Measurements from ENCODE around the gene GLIS2. TPM values are rescaled to one million over a fixed set of nuclear protein-coding genes. Genes with fewer than 3 reads are reported as not detected.
A peak's percentile ranks its signal among the peaks of the same experiment; 100 is the strongest.

GLIS2 gene
- total and polyA plus RNA-seq, 7 experiments from 2014 or later = 0.53 TPM; not detected in 6

DNA sequence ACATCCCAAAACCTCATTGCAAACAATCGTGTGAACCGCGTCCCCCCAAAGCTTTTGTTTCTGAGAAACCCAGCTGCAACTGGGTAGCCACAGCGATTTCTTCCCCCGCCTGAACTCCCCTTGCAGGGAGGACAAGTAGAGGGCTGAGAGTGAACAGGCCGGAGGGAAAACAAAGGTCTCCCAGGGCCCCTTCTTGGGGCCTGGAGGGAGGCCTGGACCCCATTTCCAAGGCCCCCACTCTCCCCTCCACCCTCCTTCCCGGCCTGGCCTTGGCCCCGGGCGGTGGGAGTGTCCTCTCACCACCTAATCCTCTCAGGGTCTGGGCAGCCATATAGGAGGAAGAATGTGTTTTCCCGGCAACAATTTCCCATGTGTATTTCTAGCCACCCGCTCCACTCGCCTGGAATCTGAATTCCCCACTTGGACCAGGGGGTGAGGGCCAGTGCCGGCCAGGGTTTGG is 2.6 kb downstream of the GLIS2 start:
- peaks cover 0 to 3% (median 0%) of the 10 kb centered on the region in 5 donors for H3K36me3 Mint-ChIP-seq

GRCh38 chr16:4318967-4319366 is 3.1 kb downstream of the GLIS2 start:
- ChIA-PET CTCF (no interaction called here), POLR2A (no interaction called here)
- Histone ChIP-seq H3K4me3 (ENCODE audit: low read length) (no peak overlapping the region), H3K36me3 (ENCODE audit: control insufficient read depth in 2 of 3, insufficient read depth in 3 of 3, low read length in 3 of 3) (no peaks in the 10 kb centered on the region), H3K9me3 (ENCODE audit: control insufficient read depth in 2 of 3, low read length in 3 of 3) (no peaks in the 10 kb centered on the region), H3K27ac (ENCODE audit: low read depth, low read length) (no peak overlapping the region), H3K4me1 (ENCODE audit: control insufficient read depth in 2 of 2, insufficient read depth in 2 of 2, low read length in 2 of 2) (peaks cover 0 to 14% of the 10 kb centered on the region in 2 donors), H3K27me3 (ENCODE audit: control insufficient read depth in 2 of 2, insufficient read depth in 2 of 2, low read length in 2 of 2) (peaks cover 0 to 8% of the 10 kb centered on the region in 2 donors)
- intact Hi-C loops (cut with micrococcal nuclease) = loop anchor here in 1 of 2 donors (10.0 kb wide), 1 partner anchor 134 kb away; no protein-coding TSS in a partner anchor
- Mint-ChIP-seq H3K36me3 (peaks cover 0 to 3% (median 0%) of the 10 kb centered on the region in 5 donors), H3K4me1 (peaks cover 10 to 17% (median 11%) of the 10 kb centered on the region in 7 donors), H3K27ac (no peak overlapping the region), H3K4me3 (no peak overlapping the region), H3K9me3 (no peaks in the 10 kb centered on the region), H3K27me3 (peaks cover 8 to 11% (median 11%) of the 10 kb centered on the region in 5 donors)
- DNase-seq = no peak
- ATAC-seq = no peak

More for the DNA sequence above, 2.6 kb downstream of the GLIS2 start:
- DNase-seq (no peak), ATAC-seq (no peak)
- H3K27me3 ChIP-seq (ENCODE audit: control insufficient read depth in 2 of 2, insufficient read depth in 2 of 2, low read length in 2 of 2) = peaks cover 0 to 8% of the 10 kb centered on the region in 2 donors
- H3K27ac Mint-ChIP-seq = no peak overlapping the region
- H3K9me3 ChIP-seq (ENCODE audit: control insufficient read depth in 2 of 3, low read length in 3 of 3) = no peaks in the 10 kb centered on the region
- H3K4me1 ChIP-seq (ENCODE audit: control insufficient read depth in 2 of 2, insufficient read depth in 2 of 2, low read length in 2 of 2) = peaks cover 0 to 14% of the 10 kb centered on the region in 2 donors
- peaks cover 10 to 19% (median 11%) of the 10 kb centered on the region in 7 donors for H3K4me1 Mint-ChIP-seq
- H3K27ac ChIP-seq (ENCODE audit: low read depth, low read length) = no peak overlapping the region
- no peaks in the 10 kb centered on the region for H3K9me3 Mint-ChIP-seq
- H3K36me3 ChIP-seq (ENCODE audit: control insufficient read depth in 2 of 3, insufficient read depth in 3 of 3, low read length in 3 of 3) = no peaks in the 10 kb centered on the region
- POLR2A ChIA-PET = interaction anchor here (0.7 kb wide), 1 partner anchor 65 kb away, joined by 3 read pairs; no protein-coding TSS in a partner anchor
- intact Hi-C loops (cut with micrococcal nuclease) = loop anchor here in 1 of 2 donors (10.0 kb wide), 1 partner anchor 134 kb away; no protein-coding TSS in a partner anchor
- CTCF ChIA-PET = no interaction called here
- H3K4me3 Mint-ChIP-seq = peak overlapping the region in 1 of 10 donors; percentile 49
- H3K27me3 Mint-ChIP-seq = peaks cover 11 to 16% (median 13%) of the 10 kb centered on the region in 5 donors
- no peak overlapping the region for H3K4me3 ChIP-seq (ENCODE audit: low read length)

GRCh38 chr16:4319454-4320421 is 3.9 kb downstream of the GLIS2 start:
- no peak overlapping the region for H3K27ac Mint-ChIP-seq
- no peaks in the 10 kb centered on the region for H3K9me3 ChIP-seq (ENCODE audit: control insufficient read depth in 2 of 3, low read length in 3 of 3)
- DNase-seq = peak in 1 of 9 donors; percentile 64
- H3K36me3 Mint-ChIP-seq = no peaks in the 10 kb centered on the region
- peaks cover 2 to 10% (median 3%) of the 10 kb centered on the region in 7 donors for H3K4me1 Mint-ChIP-seq
- H3K4me1 ChIP-seq (ENCODE audit: control insufficient read depth in 2 of 2, insufficient read depth in 2 of 2, low read length in 2 of 2) = peaks cover 0 to 13% of the 10 kb centered on the region in 2 donors
- peaks cover 0 to 1% of the 10 kb centered on the region in 2 donors for H3K27me3 ChIP-seq (ENCODE audit: control insufficient read depth in 2 of 2, insufficient read depth in 2 of 2, low read length in 2 of 2)
- intact Hi-C loops (cut with micrococcal nuclease) = loop anchor here in 1 of 2 donors (10.0 kb wide), 1 partner anchor 135 kb away; no protein-coding TSS in a partner anchor
- H3K27ac ChIP-seq (ENCODE audit: low read depth, low read length) = no peak overlapping the region
- peak; percentile 65 for ATAC-seq
- ChIA-PET POLR2A (no interaction called here), CTCF (no interaction called here)
- no peaks in the 10 kb centered on the region for H3K36me3 ChIP-seq (ENCODE audit: control insufficient read depth in 2 of 3, insufficient read depth in 3 of 3, low read length in 3 of 3)
- no peaks in the 10 kb centered on the region for H3K9me3 Mint-ChIP-seq
- H3K27me3 Mint-ChIP-seq = peaks cover under 1 to 7% (median 3%) of the 10 kb centered on the region in 5 donors
- no peak overlapping the region for H3K4me3 ChIP-seq (ENCODE audit: low read length)
- peak overlapping the region in 1 of 10 donors; percentile 30 for H3K4me3 Mint-ChIP-seq

GRCh38 chr16:4320571-4321137 is 4.8 kb downstream of the GLIS2 start:
- Mint-ChIP-seq H3K4me3 (no peak overlapping the region), H3K36me3 (no peaks in the 10 kb centered on the region), H3K27ac (no peak overlapping the region), H3K27me3 (peaks cover 0 to 6% (median 0%) of the 10 kb centered on the region in 5 donors), H3K4me1 (peaks cover 0 to 7% (median 0%) of the 10 kb centered on the region in 7 donors), H3K9me3 (no peaks in the 10 kb centered on the region)
- peaks cover 0 to 12% of the 10 kb centered on the region in 2 donors for H3K4me1 ChIP-seq (ENCODE audit: control insufficient read depth in 2 of 2, insufficient read depth in 2 of 2, low read length in 2 of 2)
- POLR2A ChIA-PET = no interaction called here
- intact Hi-C loops (cut with micrococcal nuclease) = no loop called here
- no peak overlapping the region for H3K4me3 ChIP-seq (ENCODE audit: low read length)
- H3K36me3 ChIP-seq (ENCODE audit: control insufficient read depth in 2 of 3, insufficient read depth in 3 of 3, low read length in 3 of 3) = no peaks in the 10 kb centered on the region
- no peak for ATAC-seq
- no peaks in the 10 kb centered on the region for H3K27me3 ChIP-seq (ENCODE audit: control insufficient read depth in 2 of 2, insufficient read depth in 2 of 2, low read length in 2 of 2)
- no peaks in the 10 kb centered on the region for H3K9me3 ChIP-seq (ENCODE audit: control insufficient read depth in 2 of 3, low read length in 3 of 3)
- H3K27ac ChIP-seq (ENCODE audit: low read depth, low read length) = no peak overlapping the region
- DNase-seq = no peak
- CTCF ChIA-PET = interaction anchor here (0.6 kb wide), 1 partner anchor 194 kb away, joined by 3 read pairs; no protein-coding TSS in a partner anchor

DNA sequence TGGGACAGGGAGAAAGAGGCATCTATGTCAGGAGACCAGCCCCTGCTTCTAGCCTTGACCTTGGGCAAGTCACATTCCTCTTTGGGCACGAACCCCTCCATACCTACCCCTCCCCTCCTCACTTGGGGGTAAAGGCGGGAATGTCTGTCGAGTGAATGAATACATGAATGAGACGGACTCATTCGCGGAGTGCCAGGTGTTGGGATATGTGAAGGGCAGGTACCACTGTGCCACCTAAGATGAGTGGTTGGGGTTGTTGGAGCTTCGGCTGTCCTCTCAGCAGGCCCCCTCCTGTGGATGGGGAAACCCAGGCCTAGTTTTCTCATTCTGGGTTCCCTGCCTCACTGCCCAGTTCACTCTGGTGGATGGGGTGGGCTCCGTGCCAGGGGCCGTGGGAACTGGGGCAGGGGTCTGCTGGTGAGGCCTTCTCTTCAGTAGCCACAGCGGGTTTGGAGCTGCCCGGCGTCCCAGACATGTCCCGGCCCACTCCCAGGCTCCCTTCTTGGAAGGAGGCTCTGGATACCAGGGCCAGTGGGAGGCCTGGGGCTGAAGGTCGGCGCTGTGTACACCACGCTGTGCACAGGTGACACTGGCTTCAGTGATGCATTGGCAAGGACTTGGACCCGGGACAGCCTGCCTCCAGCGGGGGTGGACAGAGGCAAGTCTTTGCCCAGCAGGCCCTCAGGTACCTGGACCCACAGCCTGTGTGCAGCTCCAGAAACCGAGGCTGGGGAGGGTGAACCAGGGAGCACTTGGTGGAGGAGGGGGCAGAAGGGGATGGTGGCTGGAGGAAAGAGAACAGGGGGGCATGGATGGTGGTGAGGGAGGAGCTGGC is 5.6 kb downstream of the GLIS2 start:
- ChIA-PET CTCF (no interaction called here), POLR2A (no interaction called here)

More for the DNA sequence above, 5.6 kb downstream of the GLIS2 start:
- Histone ChIP-seq H3K4me3 (ENCODE audit: low read length) (no peak overlapping the region), H3K9me3 (ENCODE audit: control insufficient read depth in 2 of 3, low read length in 3 of 3) (no peaks in the 10 kb centered on the region), H3K36me3 (ENCODE audit: control insufficient read depth in 2 of 3, insufficient read depth in 3 of 3, low read length in 3 of 3) (no peaks in the 10 kb centered on the region), H3K27ac (ENCODE audit: low read depth, low read length) (no peak overlapping the region), H3K4me1 (ENCODE audit: control insufficient read depth in 2 of 2, insufficient read depth in 2 of 2, low read length in 2 of 2) (peaks cover 0 to 12% of the 10 kb centered on the region in 2 donors), H3K27me3 (ENCODE audit: control insufficient read depth in 2 of 2, insufficient read depth in 2 of 2, low read length in 2 of 2) (no peaks in the 10 kb centered on the region)
- Mint-ChIP-seq H3K27ac (no peak overlapping the region), H3K9me3 (no peaks in the 10 kb centered on the region), H3K36me3 (no peaks in the 10 kb centered on the region), H3K27me3 (peaks cover 0 to 6% (median 0%) of the 10 kb centered on the region in 5 donors), H3K4me3 (no peak overlapping the region), H3K4me1 (peaks cover 0 to 7% (median 0%) of the 10 kb centered on the region in 7 donors)
- DNase-seq = no peak
- no peak for ATAC-seq
- intact Hi-C loops (cut with micrococcal nuclease) = no loop called here

Measured in naive thymus-derived CD4-positive, alpha-beta T cell (primary cell).